Effector CD4-positive, alpha-beta T cell (primary cell): Measurements from ENCODE around the gene CMYA5.

ENCODE experiments used
- DNase-seq: peaks from one replicate; pipeline ENCODE4 v3.0.0-alpha.2; 2020

Gene CMYA5

DNA sequence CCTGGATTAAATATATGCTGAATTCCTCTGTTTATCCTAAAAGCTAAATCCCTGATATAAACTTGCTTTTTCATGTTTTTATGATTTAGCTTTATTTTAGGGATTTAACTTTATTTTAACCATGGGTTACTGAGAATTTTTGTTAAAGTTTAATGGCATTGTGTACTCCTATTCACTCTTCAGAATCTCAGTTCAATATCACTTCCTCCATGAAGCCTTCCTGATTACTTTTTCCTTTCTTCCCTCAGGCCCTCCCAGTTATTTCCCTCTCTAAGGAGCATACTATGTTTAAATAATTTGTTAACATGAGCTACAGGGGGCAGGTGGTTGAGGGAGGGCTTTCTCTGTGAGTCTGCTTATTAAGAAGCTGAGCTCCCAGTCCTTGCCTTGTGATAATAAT, 151.5 kb downstream of the CMYA5 start:
- DNase-seq, result no peak

DNA sequence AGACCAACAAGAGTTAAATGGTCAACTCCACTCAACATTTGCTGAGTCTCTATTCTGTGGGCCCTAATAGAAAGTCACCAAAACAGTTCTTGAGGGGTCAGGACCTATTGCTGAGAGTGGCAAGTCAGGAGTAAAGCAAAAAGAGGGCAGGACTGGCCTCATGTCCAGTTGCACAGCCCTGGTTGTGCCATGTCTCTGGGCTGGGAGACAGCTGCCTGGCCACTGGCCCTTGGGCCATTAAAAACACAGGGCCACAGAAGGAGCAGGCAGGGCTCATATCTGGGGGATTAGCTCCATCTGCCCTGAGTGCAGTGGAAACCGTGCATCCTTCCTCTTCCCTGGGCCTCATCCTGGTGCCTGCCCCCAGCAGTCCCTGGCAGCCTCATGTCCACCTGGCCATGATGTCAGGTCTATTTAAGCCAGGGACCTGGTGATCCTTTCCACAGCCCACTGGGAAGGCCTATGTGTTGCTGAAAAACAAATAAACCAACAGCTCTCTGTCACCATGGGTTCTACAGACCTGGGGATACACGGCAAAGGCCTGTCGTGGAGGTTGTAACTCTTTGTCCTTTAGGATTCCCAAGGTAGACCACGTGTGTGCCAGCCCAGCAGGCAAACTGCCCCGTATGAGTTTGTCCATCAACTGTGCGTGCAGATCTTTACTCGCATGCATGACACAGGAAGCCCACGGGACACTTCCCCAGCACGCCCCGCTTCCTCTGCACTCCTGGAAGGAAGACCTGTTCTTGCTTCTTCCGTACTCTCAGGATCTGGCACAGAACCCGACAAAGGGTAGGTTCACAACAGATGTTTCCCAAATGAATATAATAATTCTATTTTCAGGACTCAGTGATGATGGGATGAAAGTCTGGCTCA, 152.6 kb downstream of the CMYA5 start:
- DNase-seq, result no peak

DNA sequence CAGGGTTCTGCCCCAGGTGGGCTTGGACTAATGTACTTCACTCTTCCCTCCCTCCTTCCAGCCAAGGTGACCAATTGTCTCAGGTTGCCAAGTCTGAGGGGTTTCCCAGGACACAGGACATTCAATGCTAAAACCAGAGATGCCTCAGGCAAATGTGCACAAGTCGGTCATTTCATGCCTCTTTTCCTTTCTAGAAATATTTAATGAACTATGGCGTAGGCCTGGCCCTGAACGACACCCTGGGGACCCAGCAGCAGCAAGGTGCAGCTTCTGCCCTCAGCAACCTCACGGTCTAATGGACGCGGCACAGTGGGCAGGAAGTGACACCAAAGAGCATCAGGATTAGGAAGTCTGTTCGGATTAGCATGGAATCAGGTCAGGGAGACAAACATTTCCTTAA, 153.4 kb downstream of the CMYA5 start:
- DNase-seq, result no peak

DNA sequence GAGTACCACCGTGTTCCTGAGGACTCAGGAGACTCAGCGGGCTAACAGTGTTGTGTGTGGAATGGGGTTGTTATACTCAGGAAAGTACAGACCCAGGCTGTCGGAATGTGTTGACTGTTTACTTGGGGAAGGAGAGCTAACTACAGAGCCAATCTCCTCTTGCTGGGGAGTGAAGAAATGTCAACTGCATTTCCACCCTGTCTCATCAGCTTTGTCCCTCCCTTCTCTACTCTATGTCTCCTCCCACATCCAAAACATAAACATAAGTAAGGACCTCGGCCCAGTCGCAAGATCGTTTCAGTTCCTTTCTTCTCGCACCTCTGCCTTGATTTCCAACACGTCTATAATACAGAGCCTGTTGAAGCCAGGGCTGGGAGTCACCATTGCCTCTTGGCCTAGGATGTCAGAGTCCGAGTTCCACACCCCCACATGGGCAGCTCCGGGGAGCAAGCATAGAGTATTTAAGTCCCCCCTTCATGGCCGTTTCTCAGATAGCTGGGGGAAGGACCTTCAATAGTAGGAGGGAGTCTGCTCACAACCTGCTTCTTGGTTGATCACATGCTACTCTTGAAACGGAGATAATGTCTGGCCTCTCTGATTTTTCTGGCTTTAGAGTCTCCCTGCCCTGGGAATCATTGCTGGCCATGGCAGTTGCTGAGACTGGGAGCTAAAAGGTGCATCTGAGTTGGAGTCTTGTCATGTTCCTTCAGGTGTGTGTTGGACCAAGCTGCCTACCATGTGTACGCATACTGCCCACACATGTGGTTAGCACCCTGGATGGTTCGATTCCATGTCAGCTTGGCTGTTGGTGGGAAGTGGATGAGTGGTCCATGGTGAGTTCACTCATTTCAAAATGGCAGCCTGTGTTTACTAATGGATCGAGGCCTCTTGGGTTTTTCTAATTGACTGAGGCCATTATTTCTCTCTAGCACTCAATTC, 154.1 kb downstream of the CMYA5 start:
- no peak for DNase-seq

DNA sequence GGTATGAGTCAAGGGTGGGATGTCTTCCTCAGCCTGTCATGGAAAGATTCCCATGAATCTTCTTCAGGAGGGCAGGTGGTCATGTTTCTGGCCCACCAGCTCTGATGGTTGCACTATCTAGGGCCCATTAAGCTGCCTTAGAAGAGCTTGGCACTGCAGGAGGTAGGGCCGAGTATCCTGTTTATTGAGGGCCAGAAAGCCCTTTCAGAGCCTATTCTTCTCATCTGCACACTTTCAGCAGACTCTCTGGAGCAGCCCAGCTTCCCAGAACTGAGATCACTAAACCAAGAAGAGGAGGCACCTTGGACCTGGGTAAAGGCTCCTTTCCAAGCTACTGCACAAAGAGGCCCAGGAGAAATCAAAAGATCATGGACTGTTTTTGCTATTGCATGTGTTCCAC, 154.9 kb downstream of the CMYA5 start:
- DNase-seq, result no peak

DNA sequence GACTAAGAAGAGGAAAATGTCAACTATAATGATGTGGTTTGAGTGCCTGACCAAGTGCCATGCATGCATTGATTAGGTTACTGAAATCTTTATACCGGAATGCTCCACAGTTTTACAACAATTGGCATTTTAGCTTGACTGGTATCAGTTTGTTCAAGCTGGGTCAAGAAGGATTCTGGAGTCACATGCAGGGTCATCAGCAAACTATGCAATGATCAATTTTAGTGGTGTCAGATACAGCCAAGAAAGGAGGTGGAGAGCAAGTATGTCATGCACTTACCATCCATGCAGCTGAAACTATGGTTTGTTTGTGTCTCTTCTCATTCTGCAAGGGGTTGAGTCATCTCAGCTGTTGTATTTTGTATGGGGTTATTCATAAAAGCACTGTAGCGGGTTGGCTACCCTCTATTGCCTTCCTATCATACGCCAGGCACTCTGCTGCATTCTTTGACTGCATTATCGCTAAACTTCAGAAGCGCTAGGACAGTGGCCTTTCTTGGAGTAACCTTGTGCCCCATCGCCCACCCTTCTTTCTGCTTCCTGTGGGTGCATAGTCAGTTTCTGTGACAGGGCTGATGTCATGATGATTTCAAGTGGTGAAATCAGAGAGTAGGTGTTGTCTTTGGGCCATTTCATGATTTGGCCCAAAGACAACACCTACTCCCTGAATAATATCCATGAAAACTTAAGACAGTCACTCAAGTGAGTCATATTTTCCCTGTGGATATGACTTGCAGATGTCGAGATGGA, 156.0 kb downstream of the CMYA5 start:
- no peak for DNase-seq

DNA sequence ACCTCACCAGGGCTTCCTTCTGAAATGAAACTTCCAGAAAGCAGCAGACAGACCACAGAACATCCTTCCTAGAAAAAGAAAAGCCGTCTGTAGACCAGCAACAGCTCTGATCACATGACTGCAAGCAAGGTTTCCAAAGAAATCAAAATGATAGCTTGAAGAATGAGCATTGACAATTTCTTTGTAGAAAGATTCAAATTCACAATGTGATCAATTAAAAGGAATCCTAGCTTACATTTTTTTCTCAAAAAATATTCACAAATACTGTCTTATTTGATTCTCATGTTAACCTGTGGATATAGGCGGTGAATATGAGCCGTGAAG, 156.5 kb downstream of the CMYA5 start:
- no peak for DNase-seq

DNA sequence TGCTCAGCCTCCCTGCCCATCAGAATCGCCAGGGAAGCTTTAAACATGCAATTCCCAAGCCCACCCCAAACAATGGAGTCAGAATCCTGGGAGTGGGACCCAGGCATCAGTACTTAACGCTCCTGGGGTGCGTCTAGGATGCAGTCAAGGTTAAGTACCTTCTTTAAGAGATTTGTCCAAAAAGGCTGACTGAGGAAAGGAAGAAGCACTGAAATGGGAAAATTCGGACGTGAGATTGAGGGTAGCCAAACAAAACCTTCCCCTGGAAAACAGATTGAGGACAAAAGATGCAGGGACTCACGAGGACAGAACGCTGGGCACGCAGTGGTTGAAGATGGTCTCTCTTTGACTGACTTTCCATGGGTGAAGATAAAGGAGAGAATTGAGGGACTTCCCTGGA, 157.9 kb downstream of the CMYA5 start:
- no peak for DNase-seq

DNA sequence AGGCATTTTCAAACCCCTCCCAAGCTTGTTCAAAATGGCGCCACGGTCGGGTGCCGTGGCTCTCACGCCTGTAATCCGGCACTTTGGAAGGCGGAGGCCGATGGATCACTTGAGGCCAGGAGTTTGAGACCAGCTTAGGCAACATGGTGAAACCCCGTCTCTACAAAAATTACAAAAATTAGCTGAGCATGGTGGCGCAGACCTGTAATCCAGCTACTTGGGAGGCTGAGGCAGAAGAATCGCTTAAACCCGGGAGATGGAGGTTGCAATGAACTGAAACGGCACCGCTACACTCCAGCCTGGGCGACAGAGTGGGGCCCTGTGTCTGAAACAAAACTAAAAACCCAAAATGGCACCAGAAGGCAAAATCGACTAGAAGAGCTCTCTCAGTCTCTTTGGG, 159.4 kb downstream of the CMYA5 start:
- no peak for DNase-seq
